ENCODE data around the gene RPL7A.
A peak's percentile ranks its signal among the peaks of the same experiment; 100 is the strongest.

Gene RPL7A

DNA sequence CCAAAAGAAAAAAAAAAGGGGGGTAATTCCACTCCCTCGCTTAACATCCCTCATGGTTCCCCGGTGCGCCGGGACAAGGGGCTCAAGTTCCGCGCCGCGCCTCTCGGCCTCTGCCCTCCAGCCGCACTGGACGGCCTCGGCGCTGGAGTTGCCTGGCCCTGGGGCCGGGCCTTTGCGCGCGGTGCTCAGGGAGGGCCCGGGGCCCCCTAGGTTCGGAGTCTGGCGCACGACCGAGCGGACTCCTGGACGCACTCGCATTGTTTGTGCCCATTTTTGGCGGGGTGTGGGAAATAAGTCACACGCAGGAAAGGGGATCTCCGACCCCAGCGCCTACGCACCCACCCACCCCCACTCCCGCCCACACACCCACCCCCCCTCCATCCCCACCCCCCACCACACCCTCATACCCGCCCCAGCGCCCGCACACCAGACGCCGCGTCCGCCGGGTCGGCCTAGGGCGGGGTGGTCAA is 468 bp upstream of the RPL7A start:
- no peak for DNase-seq (ENCODE audit: low read depth)

DNA sequence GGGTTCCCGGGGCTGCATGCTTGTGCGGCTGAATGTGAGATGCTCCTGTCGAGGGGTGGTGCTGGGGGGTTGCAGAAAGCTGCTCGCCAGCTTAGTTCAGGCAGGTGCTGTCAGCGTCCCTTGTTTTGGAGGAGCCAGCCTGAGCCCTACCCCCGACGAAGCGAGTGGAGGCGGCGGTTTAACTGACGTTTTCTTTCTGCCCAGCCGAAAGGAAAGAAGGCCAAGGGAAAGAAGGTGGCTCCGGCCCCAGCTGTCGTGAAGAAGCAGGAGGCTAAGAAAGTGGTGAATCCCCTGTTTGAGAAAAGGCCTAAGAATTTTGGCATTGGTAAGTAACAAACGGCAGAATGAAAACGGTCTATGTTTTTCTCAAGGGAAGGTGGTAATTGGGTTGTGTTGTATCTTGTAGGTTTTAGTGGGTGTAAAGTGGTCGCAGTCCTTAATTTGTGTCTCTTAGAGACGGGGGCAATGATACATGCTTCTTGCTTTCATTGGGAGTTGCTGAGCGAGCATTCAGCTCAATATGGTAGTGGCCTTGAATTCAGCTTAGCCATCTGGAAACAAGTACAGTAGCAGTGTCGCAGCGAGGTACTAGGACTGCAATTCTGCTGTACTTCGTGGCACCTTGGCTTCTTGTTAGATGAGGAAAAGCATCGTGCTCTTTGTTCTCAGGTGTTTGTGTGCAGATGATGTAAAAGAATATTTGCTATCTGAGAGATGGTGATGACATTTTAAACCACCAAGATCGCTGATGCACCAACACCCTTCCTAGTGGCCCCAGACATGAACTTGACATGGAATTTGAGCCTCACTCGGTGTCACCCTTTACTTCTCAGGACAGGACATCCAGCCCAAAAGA is 928 bp downstream of the RPL7A start:
- no peak for DNase-seq (ENCODE audit: low read depth)

DNA sequence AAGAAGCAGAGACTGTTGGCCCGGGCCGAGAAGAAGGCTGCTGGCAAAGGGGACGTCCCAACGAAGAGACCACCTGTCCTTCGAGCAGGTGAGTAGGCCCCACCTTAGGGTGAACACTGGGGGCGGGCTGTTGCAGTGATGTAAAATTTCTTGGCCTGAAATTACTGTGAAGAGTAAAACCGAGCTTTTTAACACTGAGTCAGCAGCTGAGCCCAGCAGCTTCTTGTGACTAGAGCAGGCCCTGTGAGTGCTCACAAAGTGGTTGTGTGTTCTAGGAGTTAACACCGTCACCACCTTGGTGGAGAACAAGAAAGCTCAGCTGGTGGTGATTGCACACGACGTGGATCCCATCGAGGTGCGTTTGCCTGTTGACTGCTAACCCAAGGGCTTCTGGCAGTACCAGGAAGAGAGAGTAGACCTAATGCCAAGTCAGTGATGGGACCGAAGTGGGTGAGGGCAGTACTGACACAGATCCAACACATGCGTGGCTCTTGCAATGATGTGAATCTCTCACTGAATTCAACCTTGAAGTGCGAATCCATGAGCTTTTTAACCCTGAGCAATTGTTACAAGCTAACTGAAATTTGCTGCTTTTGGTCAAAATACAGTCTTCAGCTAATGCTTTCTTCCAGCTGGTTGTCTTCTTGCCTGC is 2.1 kb downstream of the RPL7A start:
- DNase-seq (ENCODE audit: low read depth): no peak

DNA sequence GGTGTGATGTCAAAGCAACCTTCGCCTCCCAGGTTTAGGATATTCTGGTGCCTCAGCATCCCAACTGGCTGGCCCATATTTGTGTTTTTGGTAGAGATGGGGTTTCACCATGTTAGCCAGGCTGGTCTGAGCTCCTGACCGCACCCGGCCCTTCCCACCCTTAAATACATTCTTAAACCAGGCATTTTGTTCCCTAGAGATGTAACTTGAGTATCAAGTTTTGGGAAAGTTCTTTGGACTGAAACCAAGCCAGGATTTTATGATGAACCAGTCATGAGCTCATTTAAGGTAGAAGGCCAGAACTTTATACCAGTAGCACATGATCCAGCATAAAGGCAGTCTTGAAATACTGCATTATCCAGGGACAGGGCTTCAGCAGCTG is 3.5 kb downstream of the RPL7A start:
- no peak for DNase-seq (ENCODE audit: low read depth)

DNA sequence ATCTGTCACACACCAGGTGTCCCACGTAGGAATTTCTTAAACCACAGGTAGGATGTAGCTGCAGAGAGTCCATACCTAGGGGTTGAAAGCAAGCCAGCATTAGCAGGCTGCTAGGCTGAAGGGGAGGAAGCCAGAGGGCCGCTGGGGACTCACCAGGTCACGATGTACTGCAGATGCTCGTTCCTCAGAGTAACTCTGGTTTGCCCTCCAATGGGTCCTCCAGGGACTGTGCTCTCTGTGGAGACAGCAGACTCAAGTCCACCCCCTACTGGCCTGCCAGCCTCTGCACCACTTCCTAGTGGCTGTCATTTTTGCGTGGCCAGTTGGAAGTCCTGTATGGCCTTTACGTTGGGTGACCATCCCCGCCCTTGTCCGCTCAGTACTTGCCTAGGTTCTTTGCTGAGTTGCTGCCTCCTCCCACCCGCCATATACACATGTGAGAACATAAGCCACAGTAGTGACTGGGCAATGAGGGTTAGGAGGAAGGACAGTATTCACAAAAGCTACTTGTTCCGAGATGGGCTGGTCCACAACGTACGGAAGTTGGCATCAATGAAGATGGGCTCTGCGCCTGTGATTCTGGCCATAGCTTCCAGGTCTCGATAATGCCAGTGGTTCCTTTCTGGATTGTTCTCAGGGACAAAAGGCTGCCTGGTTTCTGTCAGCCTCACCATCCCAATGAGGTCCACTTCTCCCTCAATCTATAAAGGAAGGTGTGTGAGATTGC is 4.1 kb downstream of the RPL7A start:
- no peak for DNase-seq (ENCODE audit: low read depth)

DNA sequence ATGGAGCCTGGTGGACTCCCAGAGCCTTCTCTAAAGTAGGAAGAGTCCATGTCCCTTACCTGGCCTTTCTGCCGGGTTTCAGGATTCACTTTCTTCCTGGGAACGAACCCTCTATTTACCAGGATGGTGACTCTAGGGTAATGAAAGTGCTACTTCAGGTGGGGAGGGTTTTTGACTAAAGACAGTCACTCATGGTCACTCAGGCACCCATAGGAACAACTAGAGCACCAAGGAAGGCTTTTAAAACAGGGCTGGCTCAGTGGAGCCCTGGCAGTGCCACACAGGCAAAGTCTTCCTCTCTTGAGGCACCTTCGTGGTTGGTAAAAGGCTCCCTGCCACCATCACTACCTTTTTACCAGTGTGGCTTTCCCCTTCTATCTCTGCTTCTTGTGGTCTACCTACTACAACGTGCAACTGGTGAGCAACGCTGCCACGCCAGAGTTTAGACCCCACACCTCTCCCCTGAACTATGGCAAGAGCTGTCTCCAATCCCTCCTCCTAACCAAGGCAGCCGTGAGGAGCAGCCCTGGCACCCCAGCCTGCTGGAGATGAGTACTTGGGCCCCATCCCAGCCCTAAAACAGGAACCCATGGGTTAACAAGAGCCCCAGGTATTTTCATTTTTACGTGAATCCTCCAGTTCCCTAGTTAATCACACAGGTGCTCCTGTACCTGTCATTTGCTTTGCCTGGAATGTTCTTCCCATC is 4.8 kb downstream of the RPL7A start:
- DNase-seq (ENCODE audit: low read depth): no peak

DNA sequence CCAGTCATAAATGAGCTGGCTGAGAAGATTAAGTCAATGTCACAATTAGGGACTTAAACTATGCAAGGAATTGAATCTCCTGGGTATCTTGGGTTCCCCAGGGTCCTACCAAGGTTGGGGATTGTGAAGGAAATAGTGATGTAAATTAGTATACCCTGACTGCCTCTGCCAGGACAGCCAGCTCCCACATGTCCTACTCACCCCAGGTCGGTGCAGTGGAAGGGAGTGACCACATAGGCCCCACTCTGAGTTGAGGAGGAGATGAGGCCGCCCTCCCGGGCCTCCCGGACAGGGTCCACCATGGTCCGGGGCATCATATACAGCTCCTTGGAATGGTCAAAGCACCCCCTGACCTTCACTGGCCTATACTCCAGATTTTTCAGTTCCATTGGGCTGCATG is 5.5 kb downstream of the RPL7A start:
- no peak for DNase-seq (ENCODE audit: low read depth)

DNA sequence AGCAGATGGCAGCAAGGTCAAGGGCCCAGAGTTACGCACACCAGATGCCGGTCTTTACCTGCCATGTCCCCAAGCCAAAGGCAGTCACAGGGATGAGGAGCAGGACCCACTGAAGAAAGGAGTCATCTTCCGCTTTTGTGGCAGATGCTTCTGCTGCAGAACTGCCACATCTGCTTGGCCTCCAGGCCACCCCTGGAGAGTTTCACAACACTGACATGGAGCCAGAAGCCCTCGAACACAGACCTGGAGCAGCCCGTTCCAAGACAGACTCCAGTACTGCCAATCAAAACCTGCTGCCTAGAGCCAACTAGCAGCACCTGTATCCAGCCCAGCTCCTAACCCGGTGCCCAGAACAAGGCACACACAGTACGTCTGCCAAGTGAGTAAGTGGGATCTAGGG is 6.7 kb downstream of the RPL7A start:
- DNase-seq (ENCODE audit: low read depth): no peak

DNA sequence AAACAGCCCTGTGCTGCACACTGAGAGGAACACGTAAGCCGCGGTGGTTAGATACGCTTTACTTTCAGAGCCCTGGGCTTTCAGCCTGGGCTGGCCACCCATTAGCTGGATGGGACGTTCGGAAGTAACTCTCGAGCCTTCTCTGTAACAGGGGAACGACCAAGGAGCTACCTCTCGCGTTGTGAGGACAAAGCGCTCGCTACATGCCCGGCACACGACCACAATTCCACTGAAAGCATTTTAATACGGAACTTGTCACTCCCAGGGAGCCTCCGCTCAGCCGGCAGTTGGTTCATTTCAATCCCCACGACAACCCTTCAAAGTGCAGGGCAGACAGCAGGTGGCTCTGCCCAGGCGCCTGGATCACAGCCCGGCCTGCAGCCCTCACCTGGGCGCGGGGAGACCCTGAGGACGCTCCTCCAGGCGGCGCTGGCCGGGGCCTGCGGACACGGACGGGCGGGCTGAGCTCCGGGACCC is 7.9 kb downstream of the RPL7A start:
- DNase-seq (ENCODE audit: low read depth): no peak

DNA sequence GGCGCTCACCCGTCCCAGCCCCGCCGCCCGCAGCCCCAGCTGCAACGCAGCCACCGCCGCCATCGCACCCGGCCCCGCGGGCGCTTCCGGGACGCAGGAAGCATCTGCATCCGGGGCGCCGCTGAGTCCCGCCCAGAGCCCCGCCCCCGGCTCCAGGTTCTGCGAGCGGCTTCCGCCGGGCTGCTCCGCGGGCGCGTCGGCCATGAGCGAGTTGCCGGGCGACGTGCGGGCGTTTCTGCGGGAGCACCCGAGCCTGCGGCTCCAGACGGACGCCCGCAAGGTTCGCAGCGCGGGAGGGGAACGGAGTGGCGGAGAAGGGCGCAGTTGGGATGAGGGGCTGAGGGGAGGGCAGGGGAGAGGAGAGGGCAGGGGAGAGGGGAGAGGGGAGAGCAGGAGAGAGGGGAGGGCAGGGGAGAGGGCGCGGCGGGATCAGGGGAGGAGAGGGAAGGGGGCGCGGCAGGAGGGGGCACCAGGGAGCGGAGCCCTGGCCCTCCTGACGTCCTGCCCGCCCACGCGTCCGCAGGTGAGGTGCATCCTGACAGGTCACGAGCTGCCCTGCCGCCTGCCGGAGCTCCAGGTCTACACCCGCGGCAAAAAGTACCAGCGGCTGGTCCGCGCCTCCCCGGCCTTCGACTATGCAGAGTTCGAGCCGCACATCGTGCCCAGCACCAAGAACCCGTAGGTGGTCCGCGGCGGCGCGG is 8.5 kb downstream of the RPL7A start, which contains the start of the genes SURF1 and SURF2:
TSS of gene SURF1 (minus strand) at position 97 of the 701 bp plus-strand sequence. CDS start at position 63, 34 bp downstream.
TSS of gene SURF2 (plus strand) at position 160 of the 701 bp plus-strand sequence. CDS start at position 203, 43 bp downstream.
- DNase-seq (ENCODE audit: low read depth): peak; percentile 92

DNA sequence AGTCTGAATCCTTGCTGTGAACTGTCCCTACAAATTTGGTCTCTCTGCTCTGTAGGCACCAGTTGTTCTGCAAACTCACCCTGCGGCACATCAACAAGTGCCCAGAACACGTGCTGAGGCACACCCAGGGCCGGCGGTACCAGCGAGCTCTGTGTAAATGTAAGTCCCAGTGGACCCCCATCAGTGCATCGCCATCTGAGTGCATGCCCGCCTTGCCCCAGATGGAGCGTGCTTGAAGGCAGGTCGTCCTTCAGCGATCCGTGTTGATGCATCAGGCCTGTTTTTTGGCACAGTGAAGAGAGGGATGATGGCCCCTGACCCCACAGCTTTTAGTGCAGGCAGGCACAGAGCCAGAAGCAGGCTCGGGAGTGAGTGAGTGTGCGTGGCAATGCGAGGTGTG is 9.6 kb downstream of the RPL7A start:
- DNase-seq (ENCODE audit: low read depth): no peak

DNA sequence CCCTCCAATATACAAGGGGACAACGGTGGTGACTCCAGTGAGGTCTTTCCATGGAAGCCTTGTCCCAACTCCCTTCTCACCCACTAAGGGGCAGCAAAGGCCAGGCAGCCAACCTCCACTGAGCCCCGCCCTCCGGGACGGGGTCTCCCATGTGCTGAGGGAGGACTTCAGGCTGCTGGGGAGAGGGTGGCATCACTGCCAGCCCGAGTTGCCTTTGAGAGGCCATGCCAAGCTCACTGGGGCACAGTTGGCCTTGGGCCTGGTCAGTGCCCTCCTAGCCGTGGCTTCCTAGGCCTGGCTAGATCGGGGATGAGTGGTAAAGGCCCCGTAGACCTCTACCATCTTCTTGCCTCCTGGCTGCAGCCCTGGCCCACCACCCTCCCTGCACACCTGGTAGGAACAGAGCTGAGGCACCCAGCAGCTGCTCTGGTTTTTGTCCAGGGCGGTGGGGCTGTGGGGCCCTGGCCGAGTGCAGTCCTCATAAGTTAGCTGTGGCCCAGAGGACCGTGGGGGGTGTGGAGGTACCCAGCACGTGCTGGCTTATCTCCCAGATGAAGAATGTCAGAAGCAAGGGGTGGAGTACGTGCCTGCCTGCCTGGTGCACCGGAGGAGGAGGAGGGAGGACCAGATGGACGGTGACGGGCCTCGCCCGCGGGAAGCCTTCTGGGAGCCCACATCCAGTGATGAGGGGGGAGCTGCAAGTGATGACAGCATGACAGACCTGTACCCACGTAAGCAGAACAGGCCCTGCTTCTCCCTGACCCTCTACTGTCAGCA is 11.6 kb downstream of the RPL7A start:
- DNase-seq (ENCODE audit: low read depth): no peak

DNA sequence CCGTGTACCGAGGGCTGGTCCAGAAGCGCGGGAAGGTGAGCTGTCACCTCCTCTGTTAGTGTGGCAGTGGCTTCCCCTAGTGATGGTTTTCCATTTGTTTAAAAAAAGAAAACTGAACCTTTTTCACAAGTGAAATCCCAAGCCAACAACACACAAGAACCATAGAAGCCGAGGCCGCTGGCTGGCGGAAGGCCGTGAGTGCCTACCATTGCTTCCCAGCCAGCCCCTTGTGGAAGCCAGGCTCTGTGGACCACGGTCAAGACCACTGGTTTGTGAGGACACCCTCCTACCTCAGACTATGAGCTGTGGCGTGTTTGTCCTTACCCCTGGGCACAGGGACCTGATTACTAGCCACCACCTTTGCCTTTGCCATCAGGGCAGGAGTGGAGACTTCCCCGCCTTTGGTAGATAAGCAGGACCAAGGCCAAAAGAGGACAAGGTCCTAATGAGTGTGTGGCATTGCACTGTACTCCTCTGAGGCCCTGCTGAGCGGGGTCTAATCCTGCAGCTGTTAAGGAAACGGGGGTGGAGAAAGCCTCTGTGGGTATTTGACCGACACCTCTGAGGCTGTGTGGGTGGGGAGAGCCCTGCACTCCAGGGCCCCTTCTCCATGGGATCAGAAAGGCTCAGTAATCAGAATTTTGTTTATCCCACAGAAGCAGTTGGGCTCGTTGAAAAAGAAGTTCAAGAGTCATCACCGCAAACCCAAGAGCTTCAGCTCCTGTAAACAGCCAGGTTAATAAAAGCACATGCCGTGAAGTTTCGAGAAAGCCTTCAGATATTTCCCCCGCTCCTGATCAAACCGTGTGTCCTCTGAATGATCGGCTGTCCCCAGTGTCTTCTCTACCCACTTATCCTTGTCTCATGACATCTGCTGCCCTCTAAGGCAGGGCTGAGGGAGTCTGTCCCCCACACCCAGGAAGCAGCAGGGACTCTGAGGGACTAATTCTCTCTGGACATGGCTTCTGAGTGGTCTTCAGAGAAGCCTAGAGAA is 12.7 kb downstream of the RPL7A start:
- DNase-seq (ENCODE audit: low read depth): no peak

DNA sequence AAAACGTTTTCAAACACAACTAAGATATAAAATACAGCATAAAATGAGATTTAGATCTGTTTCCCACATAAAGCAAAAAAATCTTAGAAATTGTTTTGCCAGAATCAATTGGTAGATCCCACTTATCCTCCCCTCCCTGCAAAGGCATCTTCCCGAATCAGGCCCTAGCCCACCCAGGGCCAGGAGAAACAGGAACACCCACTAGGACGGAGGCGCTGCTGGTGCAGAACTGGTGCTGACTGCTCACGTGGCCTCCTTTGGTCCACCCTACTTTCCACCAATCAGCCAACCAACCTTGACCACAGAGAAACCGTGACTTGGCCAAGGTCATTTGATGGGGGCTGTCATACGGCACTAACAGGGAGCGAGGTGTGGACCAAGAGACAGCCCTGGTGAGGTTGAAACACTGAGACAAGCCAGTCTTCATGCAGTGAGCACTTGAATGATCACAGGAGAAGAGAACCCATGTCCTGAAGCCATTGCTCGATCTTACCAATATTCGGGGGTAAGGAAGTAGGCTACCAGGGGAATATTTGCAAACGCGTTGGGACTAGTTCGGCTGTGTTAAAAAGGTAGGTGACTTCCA is 13.6 kb downstream of the RPL7A start:
- DNase-seq (ENCODE audit: low read depth): no peak

DNA sequence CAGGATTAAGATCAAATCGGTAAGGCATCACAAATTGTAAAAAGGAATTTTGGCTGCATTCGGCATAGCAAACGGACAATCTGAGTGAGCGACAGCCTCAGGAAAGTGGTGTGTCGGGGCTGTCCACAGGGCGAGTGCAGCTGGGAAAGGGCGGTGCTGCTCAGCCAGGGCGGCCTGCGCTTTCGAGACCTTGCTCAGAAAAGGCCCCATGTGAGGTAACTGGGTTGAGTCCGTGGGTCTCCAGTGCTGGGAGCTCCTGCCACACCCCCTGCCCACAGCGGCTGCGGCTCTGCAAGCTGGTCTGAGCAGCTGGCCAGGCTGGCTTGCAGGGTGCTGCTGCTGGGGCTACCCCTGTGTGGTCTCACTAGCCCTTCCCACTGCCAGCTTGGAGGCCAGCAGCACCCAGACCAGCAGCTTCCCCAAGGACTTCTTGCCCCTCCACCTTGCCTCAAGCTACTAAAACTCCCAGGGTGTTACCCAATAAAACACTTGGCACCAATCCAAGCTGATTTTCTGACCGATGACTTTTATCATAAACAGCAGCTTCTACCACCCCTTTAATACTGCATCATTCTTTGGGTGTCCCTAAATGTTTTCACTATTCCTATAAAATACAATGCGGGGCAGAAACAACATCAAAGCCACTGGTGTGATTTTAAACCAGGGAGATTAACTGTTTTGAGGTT is 14.5 kb downstream of the RPL7A start:
- DNase-seq (ENCODE audit: low read depth): no peak

DNA sequence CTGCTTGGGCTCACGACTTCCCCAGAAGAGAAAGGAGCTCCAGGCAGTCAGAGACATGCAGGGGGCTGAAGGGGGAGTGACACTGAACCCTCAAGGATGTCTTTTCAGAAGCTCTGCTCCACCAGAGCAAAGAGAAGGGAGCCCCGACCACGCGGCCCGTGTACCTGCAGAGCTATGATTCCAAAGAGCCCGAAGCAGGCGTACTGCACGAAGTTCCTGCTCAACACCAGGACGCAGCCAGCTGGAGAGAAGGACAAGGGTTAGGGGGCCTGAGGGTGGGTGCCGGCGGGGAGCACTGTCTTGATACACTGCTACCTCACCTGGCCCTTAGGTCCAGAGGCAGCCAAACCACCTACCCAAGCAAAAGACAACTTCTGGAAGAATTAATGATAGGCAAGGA is 18.4 kb downstream of the RPL7A start:
- no peak for DNase-seq (ENCODE audit: low read depth)

DNA sequence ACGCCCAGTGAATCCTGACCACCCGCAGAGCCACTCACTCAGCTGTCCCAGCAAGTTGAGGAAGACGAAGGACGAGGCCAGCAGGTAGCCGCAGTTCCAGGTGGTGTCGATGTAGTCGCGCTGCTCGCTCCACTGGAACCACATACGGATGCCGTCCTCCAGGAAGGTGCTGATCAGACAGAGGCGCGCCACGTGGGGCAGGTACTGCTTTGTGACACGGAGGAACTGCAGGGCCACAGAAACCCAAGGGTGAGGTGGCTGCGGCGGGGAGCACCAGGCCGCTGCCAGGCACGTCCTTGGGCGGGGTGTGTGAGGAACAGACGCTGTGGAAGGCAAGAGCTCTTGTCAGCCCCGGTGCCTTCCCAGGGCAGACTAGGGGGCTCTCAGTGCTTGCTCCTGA is 19.2 kb downstream of the RPL7A start:
- DNase-seq (ENCODE audit: low read depth): no peak

DNA sequence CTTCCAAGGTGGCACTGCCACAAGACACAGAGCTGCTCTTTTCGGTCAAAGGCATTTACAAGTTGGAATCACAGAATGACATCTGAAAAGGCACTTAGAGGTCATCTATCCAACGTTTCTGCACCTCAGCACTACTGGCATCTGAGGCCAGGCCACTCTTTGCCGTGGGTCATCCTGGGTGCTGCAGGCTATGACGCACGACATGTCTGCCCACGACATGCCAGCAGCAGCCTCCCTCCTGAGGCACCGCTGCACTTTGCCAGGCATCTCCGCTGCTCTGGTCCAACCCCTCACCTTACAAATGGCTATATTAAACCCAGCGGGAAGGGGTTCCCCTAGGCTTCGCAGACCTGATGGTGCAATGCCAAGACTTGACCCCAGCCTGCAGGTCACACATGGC is 19.8 kb downstream of the RPL7A start:
- DNase-seq (ENCODE audit: low read depth): no peak
